Activated CD4-positive, alpha-beta memory T cell treated with anti-CD3 and anti-CD28 coated beads for 36 hours (primary cell): ENCODE data around the gene TNFAIP8L1. TPM values are rescaled to one million over a fixed set of nuclear protein-coding genes. Genes with fewer than 3 reads are reported as not detected.

Experiments
- CTCF ChIA-PET: fragments of 350-600 bp; sonication (Branson Sonifier 250); formaldehyde crosslinking; loops from one replicate; lab custom pipeline; 2021; ENCODE audit warnings: antibody characterized with exemption, inconsistent platforms; lab: Charles Lee
- POLR2A ChIA-PET: fragments of 350-600 bp; sonication (Branson Sonifier 250); formaldehyde crosslinking; loops from one replicate; lab custom pipeline; 2021; ENCODE audit warnings: antibody characterized with exemption; lab: Charles Lee
- DNase-seq: peaks from one replicate; pipeline ENCODE4 v3.0.0-alpha.2; 2020
- H3K27ac Mint-ChIP-seq: one replicate; pipeline ENCODE4 v1.8.0; 2021; ENCODE audit warnings: mixed read lengths
- H3K27me3 Mint-ChIP-seq: one replicate; pipeline ENCODE4 v1.8.0; 2021; ENCODE audit warnings: mixed read lengths
- H3K36me3 Mint-ChIP-seq: one replicate; pipeline ENCODE4 v1.8.0; 2021; ENCODE audit warnings: mixed read lengths
- H3K4me1 Mint-ChIP-seq: one replicate; pipeline ENCODE4 v1.8.0; 2021; ENCODE audit warnings: low read depth, mixed read lengths
- H3K4me3 Mint-ChIP-seq: one replicate; pipeline ENCODE4 v1.8.0; 2021; ENCODE audit warnings: mild to moderate bottlenecking, mixed read lengths
- H3K9me3 Mint-ChIP-seq: one replicate; pipeline ENCODE4 v1.8.0; 2021; ENCODE audit warnings: mixed read lengths
- intact Hi-C: fragments of 100-400 bp; cut with micrococcal nuclease; formaldehyde crosslinking; loops from one replicate; pipeline ENCODE4 v1.15.1; 2023
- total RNA-seq, 2 experiments: library from RNA; stranded (reverse); gene quantifications; one replicate each; pipeline ENCODE4 v1.2.3, GENCODE V29; 2021

Gene TNFAIP8L1
- total RNA-seq, 2 experiments from 2014 or later: 17.2 to 17.4 TPM

- ChIA-PET CTCF (no interaction called here), POLR2A (interaction anchor here (0.6 kb wide), 1 partner anchor 201 kb away, joined by 4 read pairs; no protein-coding TSS in a partner anchor)
- intact Hi-C loops: no loop called here
- no peak overlapping the region for H3K27ac Mint-ChIP-seq
- H3K36me3 Mint-ChIP-seq: peaks cover 18% of the 10 kb centered on the region
- H3K4me3 Mint-ChIP-seq: no peak overlapping the region
- no peaks in the 10 kb centered on the region for H3K9me3 Mint-ChIP-seq
- H3K27me3 Mint-ChIP-seq: no peaks in the 10 kb centered on the region
- no peak for DNase-seq
- no peaks in the 10 kb centered on the region for H3K4me1 Mint-ChIP-seq
Measured at GRCh38 chr19:4654437-4655361, 15.4 kb downstream of the TNFAIP8L1 start.

GRCh38 chr19:4656102-4656501 is 16.8 kb downstream of the TNFAIP8L1 start:
- H3K27ac Mint-ChIP-seq: no peak overlapping the region
- H3K4me1 Mint-ChIP-seq: no peaks in the 10 kb centered on the region
- peaks cover 25% of the 10 kb centered on the region for H3K36me3 Mint-ChIP-seq
- intact Hi-C loops: no loop called here
- H3K9me3 Mint-ChIP-seq: no peaks in the 10 kb centered on the region
- ChIA-PET CTCF (interaction anchor here (0.6 kb wide), 1 partner anchor 153 kb away, joined by 5 read pairs; no protein-coding TSS in a partner anchor), POLR2A (no interaction called here)
- H3K27me3 Mint-ChIP-seq: no peaks in the 10 kb centered on the region
- DNase-seq: no peak
- H3K4me3 Mint-ChIP-seq: no peak overlapping the region

GRCh38 chr19:4657262-4657661 is 17.9 kb downstream of the TNFAIP8L1 start:
- Mint-ChIP-seq H3K4me3 (no peak overlapping the region), H3K9me3 (no peaks in the 10 kb centered on the region), H3K4me1 (no peaks in the 10 kb centered on the region), H3K27ac (no peak overlapping the region), H3K36me3 (peaks cover 28% of the 10 kb centered on the region), H3K27me3 (no peaks in the 10 kb centered on the region)
- ChIA-PET POLR2A (no interaction called here), CTCF (no interaction called here)
- intact Hi-C loops: no loop called here
- no peak for DNase-seq

GRCh38 chr19:4657835-4658234 is 18.5 kb downstream of the TNFAIP8L1 start:
- H3K36me3 Mint-ChIP-seq: peaks cover 30% of the 10 kb centered on the region
- no peaks in the 10 kb centered on the region for H3K9me3 Mint-ChIP-seq
- no peak overlapping the region for H3K27ac Mint-ChIP-seq
- POLR2A ChIA-PET: interaction anchor here (0.5 kb wide), 1 partner anchor 84 kb away, joined by 4 read pairs; no protein-coding TSS in a partner anchor
- no peak overlapping the region for H3K4me3 Mint-ChIP-seq
- no peaks in the 10 kb centered on the region for H3K4me1 Mint-ChIP-seq
- H3K27me3 Mint-ChIP-seq: no peaks in the 10 kb centered on the region
- CTCF ChIA-PET: no interaction called here
- DNase-seq: no peak
- intact Hi-C loops: no loop called here

GRCh38 chr19:4660181-4660791 is 21.0 kb downstream of the TNFAIP8L1 start:
- ChIA-PET POLR2A (no interaction called here), CTCF (no interaction called here)
- Mint-ChIP-seq H3K9me3 (no peaks in the 10 kb centered on the region), H3K4me1 (no peaks in the 10 kb centered on the region), H3K27ac (no peak overlapping the region), H3K27me3 (no peaks in the 10 kb centered on the region), H3K36me3 (peaks cover 19% of the 10 kb centered on the region), H3K4me3 (no peak overlapping the region)
- intact Hi-C loops: no loop called here
- peak; percentile 31 for DNase-seq

DNA sequence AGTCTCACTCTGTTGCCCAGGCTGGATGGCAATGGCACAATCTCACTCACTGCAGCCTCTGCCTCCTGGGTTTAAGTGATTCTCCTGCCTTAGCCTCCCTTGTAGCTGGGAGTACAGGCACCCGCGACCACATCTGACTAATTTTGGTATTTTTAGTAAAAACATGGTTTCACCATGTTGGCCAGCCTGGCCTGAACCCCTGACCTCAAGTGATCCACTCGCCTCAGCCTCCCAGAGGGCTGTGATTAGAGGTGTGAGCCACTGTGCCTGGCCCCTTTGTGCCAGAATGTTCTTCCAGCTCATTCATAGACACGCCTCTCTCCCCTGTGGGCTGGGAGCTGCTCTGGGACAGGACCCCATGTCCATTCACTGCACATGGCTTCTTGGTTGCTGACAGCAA is 21.7 kb downstream of the TNFAIP8L1 start:
- ChIA-PET CTCF (no interaction called here), POLR2A (no interaction called here)
- intact Hi-C loops: no loop called here
- no peak overlapping the region for H3K27ac Mint-ChIP-seq
- no peaks in the 10 kb centered on the region for H3K9me3 Mint-ChIP-seq
- DNase-seq: no peak
- peaks cover 21% of the 10 kb centered on the region for H3K36me3 Mint-ChIP-seq
- H3K4me1 Mint-ChIP-seq: no peaks in the 10 kb centered on the region
- H3K27me3 Mint-ChIP-seq: no peaks in the 10 kb centered on the region
- H3K4me3 Mint-ChIP-seq: no peak overlapping the region

DNA sequence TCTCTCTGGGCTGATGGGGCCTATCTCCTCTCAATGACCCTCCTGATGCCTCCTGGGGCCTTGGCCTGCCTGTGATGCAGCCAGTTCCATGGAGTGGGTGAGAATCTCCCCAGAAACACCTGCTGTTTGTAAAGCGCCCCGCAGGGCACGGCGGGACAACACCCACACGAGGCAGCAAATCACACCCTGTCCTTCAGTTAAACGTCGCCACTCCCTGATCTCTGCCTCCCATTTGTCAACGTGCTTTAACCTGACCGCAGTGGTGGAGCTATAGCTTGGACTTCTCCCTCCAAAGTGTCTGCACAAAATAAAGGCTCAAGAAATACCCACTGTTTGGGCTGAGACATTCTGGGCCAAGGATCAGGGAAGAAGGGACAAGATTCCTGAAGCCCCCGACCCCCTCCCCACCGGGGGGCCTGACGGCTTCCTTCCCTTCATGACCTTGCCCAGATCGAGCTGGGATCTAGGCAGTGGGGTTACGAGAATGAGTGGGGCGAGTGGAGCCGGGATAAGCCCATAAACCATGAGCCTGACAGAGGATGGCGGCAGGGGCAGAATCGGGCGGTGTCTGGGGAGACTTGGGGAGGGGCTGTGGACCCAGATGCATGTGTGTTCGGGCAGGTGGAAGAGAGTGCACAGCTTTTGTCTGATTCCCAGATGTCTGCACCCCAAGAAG is 22.8 kb downstream of the TNFAIP8L1 start:
- H3K4me3 Mint-ChIP-seq: no peak overlapping the region
- no peaks in the 10 kb centered on the region for H3K4me1 Mint-ChIP-seq
- DNase-seq: no peak
- ChIA-PET POLR2A (no interaction called here), CTCF (interaction anchor here (0.8 kb wide), 1 partner anchor 15 kb away, joined by 3 read pairs; no protein-coding TSS in a partner anchor)
- no peaks in the 10 kb centered on the region for H3K9me3 Mint-ChIP-seq
- H3K27me3 Mint-ChIP-seq: no peaks in the 10 kb centered on the region
- intact Hi-C loops: no loop called here
- no peak overlapping the region for H3K27ac Mint-ChIP-seq
- peaks cover 21% of the 10 kb centered on the region for H3K36me3 Mint-ChIP-seq

GRCh38 chr19:4662812-4663211 is 23.5 kb downstream of the TNFAIP8L1 start:
- Mint-ChIP-seq H3K27me3 (no peaks in the 10 kb centered on the region), H3K4me3 (no peak overlapping the region), H3K27ac (no peak overlapping the region), H3K4me1 (no peaks in the 10 kb centered on the region), H3K36me3 (peaks cover 21% of the 10 kb centered on the region), H3K9me3 (no peaks in the 10 kb centered on the region)
- intact Hi-C loops: no loop called here
- DNase-seq: no peak
- CTCF ChIA-PET: interaction anchor here (0.8 kb wide), 1 partner anchor 14 kb away, joined by 3 read pairs; no protein-coding TSS in a partner anchor
- POLR2A ChIA-PET: no interaction called here

DNA sequence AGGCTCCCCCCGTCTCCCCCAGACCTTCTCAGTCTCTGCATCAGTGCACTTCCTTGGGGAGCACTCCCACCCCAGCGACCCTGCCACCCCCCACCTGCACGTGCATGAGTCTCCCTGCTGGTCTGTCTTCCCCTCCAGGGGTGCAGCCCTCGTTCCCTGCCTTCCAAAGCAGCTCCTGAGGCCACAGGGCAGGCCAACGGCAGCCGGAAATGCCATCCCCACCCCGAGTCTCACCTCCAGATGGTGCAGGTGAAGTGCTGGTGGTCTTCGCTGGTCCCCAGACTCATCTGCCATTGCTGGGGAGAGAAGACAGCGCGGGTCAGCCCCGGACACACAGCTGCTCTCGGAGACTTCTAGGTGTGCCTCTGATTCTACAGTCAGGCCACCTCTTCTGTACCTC is 25.3 kb downstream of the TNFAIP8L1 start:
- H3K4me3 Mint-ChIP-seq: no peak overlapping the region
- H3K36me3 Mint-ChIP-seq: peaks cover 22% of the 10 kb centered on the region
- H3K27ac Mint-ChIP-seq: no peak overlapping the region
- no peak for DNase-seq
- peaks cover 17% of the 10 kb centered on the region for H3K4me1 Mint-ChIP-seq
- CTCF ChIA-PET: no interaction called here
- POLR2A ChIA-PET: no interaction called here
- intact Hi-C loops: no loop called here
- H3K9me3 Mint-ChIP-seq: no peaks in the 10 kb centered on the region
- no peaks in the 10 kb centered on the region for H3K27me3 Mint-ChIP-seq

DNA sequence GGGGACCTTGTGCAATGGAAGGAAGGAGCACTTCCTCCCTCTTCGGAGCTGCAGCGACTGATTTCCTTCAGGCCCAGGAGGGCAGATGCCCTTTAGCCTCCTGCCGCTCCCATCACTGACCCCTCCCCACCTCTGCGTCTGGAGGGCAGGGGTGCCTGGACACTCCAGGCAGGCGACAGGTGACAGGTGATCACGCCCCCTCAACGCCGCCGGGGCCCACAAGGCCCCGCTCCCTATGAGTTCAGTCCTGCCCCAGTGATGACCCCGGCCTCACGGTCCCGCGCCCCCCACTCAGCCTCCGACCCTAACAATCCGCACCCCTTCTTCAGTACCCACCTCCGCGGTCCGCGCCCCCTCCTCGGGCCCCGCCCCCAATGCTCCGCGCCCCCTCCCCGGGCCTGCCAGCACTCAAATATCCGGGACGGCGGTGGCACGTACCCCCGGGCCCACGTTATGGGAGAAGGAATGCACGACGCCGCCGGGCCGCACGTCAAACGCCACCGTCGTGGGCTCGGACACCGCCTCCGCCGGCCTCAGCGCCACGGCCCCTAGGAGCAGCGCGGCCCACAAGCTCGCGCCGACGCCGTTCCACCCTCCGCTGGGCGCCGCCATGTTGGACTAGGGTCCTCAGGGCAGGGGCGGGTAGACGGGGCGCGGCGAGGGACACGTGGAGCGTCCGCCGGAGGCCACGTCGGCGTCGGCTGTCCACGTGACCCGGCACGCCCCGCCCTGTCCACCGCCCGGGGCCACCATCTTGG is 30.6 kb downstream of the TNFAIP8L1 start, which contains the start of gene MYDGF:
Gene MYDGF, minus strand, starts transcription at position 620 of the 758 bp plus-strand sequence. Its CDS starts 8 bp downstream, at position 612.
- no peaks in the 10 kb centered on the region for H3K27me3 Mint-ChIP-seq
- CTCF ChIA-PET: interaction anchor here (1.0 kb wide), 1 partner anchor 34 kb away, joined by 3 read pairs; no protein-coding TSS in a partner anchor
- DNase-seq: peak; percentile 95
- H3K4me1 Mint-ChIP-seq: peaks cover 18% of the 10 kb centered on the region
- peak within 1 kb of the TSS; percentile 75 for H3K27ac Mint-ChIP-seq
- intact Hi-C loops: loop anchor here (1.0 to 5.0 kb wide), 4 partner anchors 31 to 198 kb away; partner anchors contain the start of genes FEM1A, HDGFL2 and TNFAIP8L1
- H3K4me3 Mint-ChIP-seq: peak within 1 kb of the TSS; percentile 87
- peaks cover 10% of the 10 kb centered on the region for H3K36me3 Mint-ChIP-seq
- no peaks in the 10 kb centered on the region for H3K9me3 Mint-ChIP-seq
- POLR2A ChIA-PET: no interaction called here

GRCh38 chr19:4671185-4671851 is 32.0 kb downstream of the TNFAIP8L1 start:
- no peaks in the 10 kb centered on the region for H3K9me3 Mint-ChIP-seq
- no peaks in the 10 kb centered on the region for H3K27me3 Mint-ChIP-seq
- no peak overlapping the region for H3K27ac Mint-ChIP-seq
- CTCF ChIA-PET: interaction anchor here (0.9 kb wide), 1 partner anchor 35 kb away, joined by 3 read pairs; no protein-coding TSS in a partner anchor
- H3K4me1 Mint-ChIP-seq: peaks cover 18% of the 10 kb centered on the region
- H3K36me3 Mint-ChIP-seq: peaks cover 8% of the 10 kb centered on the region
- POLR2A ChIA-PET: interaction anchor here (0.5 kb wide), 1 partner anchor 27 kb away, joined by 4 read pairs; no protein-coding TSS in a partner anchor
- no peak for DNase-seq
- no peak overlapping the region for H3K4me3 Mint-ChIP-seq
- intact Hi-C loops: loop anchor here (2.0 to 5.0 kb wide), 2 partner anchors 33 to 199 kb away; partner anchors contain the start of genes HDGFL2 and TNFAIP8L1
